Stimulated activated CD8-positive, alpha-beta memory T cell treated with anti-CD3 and anti-CD28 coated beads, Interleukin-7, amount 100 ng/mL, for 48 hours (primary cell): ENCODE results near the gene CTIF.

Experiments used
- DNase-seq, 2 donors: peaks; one replicate each; pipeline ENCODE4 v3.0.0-alpha.2; 2020; ENCODE audit warnings: low read depth in 1 of 2; ENCODE audit errors: extremely low read depth in 1 of 2

CTIF gene

DNA sequence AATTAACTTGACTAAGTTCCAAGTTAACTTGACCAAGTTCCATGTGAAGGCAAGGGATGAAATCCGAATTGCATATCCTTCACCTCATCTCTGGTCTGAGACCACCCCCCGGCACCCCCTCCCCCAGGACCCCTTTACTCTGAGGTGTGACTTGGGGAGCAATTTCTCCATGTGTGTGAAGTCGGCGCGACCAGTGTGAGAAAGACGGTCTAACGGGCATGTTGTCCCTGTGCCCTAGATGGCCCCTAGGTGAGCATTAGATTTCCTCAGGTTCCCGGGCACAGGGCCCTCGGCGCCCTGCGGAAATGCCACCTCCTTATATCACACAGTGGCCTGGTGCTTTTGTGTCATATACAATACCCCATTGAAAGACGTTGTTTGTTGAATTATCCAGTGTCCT is 137.1 kb downstream of the CTIF start:
- no peak for DNase-seq

DNA sequence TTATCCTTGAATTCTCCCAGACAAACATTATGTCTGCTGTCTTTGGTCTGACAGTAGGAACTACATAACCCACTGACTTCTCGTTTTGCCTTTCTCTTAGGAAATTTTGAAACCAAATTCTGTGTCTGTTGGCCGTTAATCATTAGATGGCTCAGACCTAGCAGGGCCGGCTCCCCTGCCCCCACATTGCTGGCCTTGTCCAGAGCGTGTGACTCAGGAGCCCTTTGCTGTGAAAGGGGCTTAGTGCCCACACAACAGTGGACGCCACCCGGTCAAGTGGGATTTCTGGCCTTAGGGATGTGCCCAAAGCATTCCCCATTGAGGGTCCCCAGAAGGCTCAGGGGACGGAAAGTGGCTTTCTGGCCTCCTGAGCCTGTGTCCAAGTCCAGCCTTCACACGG is 137.5 kb downstream of the CTIF start:
- DNase-seq, result no peak

GRCh38 chr18:48676756-48677368 is 138.0 kb downstream of the CTIF start:
- DNase-seq, result peak; percentile 39 to 51

- DNase-seq, result no peak
Measured at GRCh38 chr18:48678237-48679115, 139.6 kb downstream of the CTIF start.

DNA sequence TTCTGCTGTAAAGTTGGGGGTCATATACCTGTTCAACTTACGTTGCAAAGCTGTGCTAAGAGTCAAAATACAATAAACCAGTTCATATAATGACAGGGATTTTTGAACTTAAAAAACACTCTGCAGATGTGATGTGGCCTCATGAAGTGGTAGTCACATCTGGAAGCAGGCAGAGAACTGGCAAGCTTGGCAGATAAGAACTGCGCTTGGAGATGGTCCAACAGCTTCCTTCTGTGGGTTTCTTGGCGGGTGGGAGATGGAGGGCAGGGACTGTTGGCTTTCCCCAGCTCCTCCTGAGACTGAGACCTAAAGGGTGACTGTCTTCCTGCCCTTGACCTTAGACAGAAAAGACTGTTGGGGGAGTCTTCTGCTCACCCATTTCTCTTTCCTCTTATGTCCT is 140.4 kb downstream of the CTIF start:
- DNase-seq, result no peak

GRCh38 chr18:48680339-48681250 is 141.8 kb downstream of the CTIF start:
- no peak for DNase-seq

GRCh38 chr18:48682768-48683167 is 143.9 kb downstream of the CTIF start:
- no peak for DNase-seq

DNA sequence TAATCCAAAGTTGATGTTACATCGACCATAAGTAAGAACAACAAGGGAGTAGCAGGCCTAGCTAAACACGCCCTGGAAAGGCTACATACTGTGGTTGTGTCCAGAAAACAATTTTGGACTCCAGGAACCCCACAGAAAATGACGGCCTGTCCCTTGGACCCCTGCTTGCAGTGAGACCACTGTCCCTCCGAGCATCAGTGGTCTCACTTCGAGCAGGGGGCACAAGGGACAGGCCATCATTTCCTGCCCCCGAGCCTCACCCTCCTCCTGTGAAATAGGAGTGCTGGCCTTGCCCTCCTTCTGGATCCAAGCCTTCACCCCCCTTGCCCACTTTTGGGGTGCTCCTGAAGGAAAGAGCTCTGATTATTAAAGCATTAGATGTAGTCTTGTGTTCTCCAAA is 144.4 kb downstream of the CTIF start:
- no peak for DNase-seq

- no peak for DNase-seq
Measured at GRCh38 chr18:48683661-48684060, 144.8 kb downstream of the CTIF start.

- DNase-seq, result no peak
Measured at GRCh38 chr18:48687346-48688042, 148.7 kb downstream of the CTIF start.

GRCh38 chr18:48688961-48689360 is 150.1 kb downstream of the CTIF start:
- no peak for DNase-seq

DNA sequence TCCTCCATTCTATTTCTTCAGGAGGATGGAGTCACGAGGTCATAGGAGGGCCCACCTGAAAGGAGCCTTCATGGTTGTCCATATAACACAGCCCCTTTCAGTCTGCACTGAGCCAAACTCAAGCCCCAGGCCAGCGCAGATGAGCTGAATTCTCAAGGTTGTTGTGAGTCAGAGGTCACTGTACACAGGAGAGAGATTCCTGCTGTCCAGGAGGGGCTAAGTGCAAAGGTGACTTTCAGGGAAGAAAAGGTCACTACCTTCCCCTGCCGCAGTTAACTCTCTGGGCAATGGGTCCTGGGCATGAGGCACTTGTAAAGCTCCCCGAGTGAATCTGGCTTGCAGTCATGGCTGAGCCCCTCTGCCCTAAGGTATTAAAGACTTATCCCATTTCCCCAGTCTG is 150.7 kb downstream of the CTIF start:
- DNase-seq, result no peak

DNA sequence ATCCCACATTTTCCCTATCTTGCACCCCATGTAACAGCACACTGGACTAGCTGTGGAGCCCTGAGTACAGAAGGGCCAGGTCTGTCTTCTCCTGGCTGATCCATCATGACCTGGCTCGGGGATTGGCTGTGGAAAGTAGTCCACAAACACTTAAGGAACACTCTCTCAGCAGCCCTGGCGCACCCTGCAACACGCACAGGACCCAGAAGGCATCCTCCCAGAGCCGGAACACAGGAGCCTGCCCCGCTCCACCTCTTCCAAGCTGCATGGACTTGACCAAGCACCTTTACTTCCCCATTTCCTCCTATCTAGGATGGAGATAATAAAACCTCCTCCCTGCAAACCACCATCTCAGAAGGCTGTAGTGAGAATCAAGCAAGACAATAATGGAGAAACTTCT is 151.7 kb downstream of the CTIF start:
- DNase-seq, result no peak

DNA sequence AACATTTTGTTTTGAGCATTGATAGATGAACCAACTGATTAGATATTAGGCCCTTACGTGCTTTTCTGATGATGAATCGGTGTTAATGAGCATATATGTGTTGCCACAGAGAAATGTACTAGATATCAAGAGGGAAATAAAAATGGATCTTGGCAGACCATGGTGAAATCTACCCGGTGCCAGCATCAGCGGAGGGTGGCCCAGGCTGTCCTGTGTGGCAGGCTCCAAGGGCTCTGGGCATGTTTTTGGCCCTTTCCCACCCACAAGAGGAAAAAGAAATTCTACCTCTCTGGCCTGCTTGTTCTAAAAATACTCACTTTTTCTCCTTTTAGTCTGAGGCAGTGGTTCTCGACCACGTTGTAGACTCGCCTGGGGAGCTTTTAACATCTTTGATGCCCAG is 154.2 kb downstream of the CTIF start:
- DNase-seq, result no peak

- no peak for DNase-seq
Measured at GRCh38 chr18:48693625-48694262, 154.9 kb downstream of the CTIF start.

DNA sequence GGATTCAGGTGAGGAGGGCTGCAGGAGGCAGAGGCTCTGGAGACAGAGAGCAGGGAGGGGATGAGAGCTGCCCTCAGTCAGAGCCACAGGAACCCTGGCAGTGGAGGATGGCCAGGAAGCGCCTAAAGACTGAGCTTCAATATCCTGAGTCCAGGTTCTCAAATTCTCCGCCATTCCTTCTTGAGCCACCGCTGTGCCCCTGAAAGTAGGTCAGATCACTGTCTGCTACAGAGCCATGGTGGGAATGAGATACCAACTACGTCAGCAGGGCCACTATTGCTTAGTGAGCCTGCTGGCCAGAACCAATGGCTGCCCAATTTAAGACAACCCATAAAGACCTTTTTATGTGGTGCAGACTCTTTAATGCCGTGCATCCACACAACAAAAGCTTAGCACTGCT is 155.5 kb downstream of the CTIF start:
- no peak for DNase-seq

GRCh38 chr18:48695671-48696070 is 156.8 kb downstream of the CTIF start:
- no peak for DNase-seq

GRCh38 chr18:48696218-48696617 is 157.4 kb downstream of the CTIF start:
- no peak for DNase-seq

- no peak for DNase-seq
Measured at GRCh38 chr18:48697441-48697840, 158.6 kb downstream of the CTIF start.

DNA sequence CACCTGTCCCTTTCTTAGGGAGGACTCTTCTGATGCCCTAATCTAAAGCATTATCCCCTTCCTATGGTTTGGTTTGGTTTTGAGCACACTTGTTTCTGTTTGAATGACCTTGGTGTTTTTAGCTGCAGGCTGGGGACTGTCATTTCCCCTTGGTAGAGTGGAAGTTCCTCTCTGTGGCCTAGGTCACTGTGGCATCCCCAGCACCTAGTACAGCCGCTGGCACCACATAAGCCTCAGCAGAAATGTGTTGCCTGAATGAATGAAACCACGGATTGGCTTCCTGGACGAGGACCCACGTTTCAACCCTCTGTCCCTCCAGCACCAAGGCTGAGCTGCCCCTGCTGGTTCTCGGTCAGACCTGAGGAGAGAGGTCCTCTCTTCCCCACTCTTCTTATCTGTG is 159.9 kb downstream of the CTIF start:
- DNase-seq, result no peak
